ENCODE results near the gene OSTM1.

The OSTM1 gene

GRCh38 chr6:108105571-108105970 lies 31.0 kb upstream of the OSTM1 start:
- no peak overlapping the region for H3K4me3 ChIP-seq (ENCODE audit: low read depth, low read length)

GRCh38 chr6:108102965-108103364 lies 28.4 kb upstream of the OSTM1 start:
- in situ Hi-C loops (cut with HindIII; ENCODE audit: low sequenced_read_pairs): no loop called here
- no peak for TF ChIP-seq CTCF (IDR thresholded peaks at IDR 0.05; ENCODE audit: low read depth, low read length, missing control alignments)
- no peak for DNase-seq (ENCODE audit: low read depth)
- no peak overlapping the region for H3K4me3 ChIP-seq (ENCODE audit: low read depth, low read length)

More at GRCh38 chr6:108105571-108105970, 31.0 kb upstream of the OSTM1 start:
- no peak for TF ChIP-seq CTCF (IDR thresholded peaks at IDR 0.05; ENCODE audit: low read depth, low read length, missing control alignments)
- no peak for DNase-seq (ENCODE audit: low read depth)
- in situ Hi-C loops (cut with HindIII; ENCODE audit: low sequenced_read_pairs): no loop called here

GRCh38 chr6:108100003-108100402 lies 25.5 kb upstream of the OSTM1 start:
- no peak overlapping the region for H3K4me3 ChIP-seq (ENCODE audit: low read depth, low read length)
- in situ Hi-C loops (cut with HindIII; ENCODE audit: low sequenced_read_pairs): no loop called here
- no peak for DNase-seq (ENCODE audit: low read depth)
- no peak for TF ChIP-seq CTCF (IDR thresholded peaks at IDR 0.05; ENCODE audit: low read depth, low read length, missing control alignments)

DNA sequence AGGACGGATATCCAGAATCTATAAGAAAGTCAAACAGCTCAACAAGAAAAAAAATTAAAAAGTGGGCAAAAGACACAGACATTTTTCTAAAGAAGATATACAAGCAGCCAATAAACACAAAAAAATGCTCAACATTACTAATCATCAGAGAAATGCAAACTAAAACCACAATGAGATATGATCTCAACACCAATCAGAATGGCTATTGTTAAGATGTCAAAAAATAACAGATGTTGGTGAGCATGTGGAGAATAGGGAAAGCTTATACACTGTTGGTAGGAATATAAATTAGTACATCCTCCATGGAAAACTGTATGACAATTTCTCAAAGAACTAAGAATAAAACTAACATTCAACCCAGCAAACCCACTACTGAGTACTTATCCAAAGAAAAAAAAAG lies 23.3 kb upstream of the OSTM1 start:
- TF ChIP-seq CTCF (IDR thresholded peaks at IDR 0.05; ENCODE audit: low read depth, low read length, missing control alignments): no peak
- H3K4me3 ChIP-seq (ENCODE audit: low read depth, low read length): no peak overlapping the region
- in situ Hi-C loops (cut with HindIII; ENCODE audit: low sequenced_read_pairs): no loop called here
- DNase-seq (ENCODE audit: low read depth): no peak

DNA sequence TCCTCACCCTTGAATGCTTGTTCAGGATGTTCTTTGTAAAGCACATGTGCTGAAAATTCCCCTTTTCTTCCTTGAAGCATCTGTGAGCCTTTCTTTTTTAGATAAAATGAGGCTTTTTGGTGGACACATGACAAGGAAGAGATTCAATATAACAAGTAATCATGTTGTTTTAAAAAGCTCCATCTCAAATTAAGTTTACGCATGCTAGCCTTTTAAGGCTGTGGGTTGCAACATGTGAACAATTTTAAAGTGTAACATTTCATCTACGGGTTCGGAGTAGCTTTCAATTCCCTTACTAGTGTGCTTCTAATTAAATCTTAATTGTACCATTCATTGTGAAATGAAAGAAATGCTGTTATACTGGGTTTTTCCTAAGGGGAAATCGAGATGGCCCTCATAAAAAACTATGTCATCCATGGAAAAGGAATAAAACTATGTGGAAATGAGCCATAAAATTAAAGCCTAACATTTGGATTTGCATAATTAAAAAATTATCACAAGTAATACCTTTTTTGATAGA lies 19.3 kb upstream of the OSTM1 start:
- in situ Hi-C loops (cut with HindIII; ENCODE audit: low sequenced_read_pairs): no loop called here
- no peak overlapping the region for H3K4me3 ChIP-seq (ENCODE audit: low read depth, low read length)
- no peak for DNase-seq (ENCODE audit: low read depth)
- no peak for TF ChIP-seq CTCF (IDR thresholded peaks at IDR 0.05; ENCODE audit: low read depth, low read length, missing control alignments)

- no peak for DNase-seq (ENCODE audit: low read depth)
- in situ Hi-C loops (cut with HindIII; ENCODE audit: low sequenced_read_pairs): no loop called here
Observed at GRCh38 chr6:108091288-108091687, 16.7 kb upstream of the OSTM1 start.

More at GRCh38 chr6:108091288-108091687, 16.7 kb upstream of the OSTM1 start:
- no peak overlapping the region for H3K4me3 ChIP-seq (ENCODE audit: low read depth, low read length)
- TF ChIP-seq CTCF (IDR thresholded peaks at IDR 0.05; ENCODE audit: low read depth, low read length, missing control alignments): no peak

Data from astrocyte of the cerebellum (primary cell).